Measurements from ENCODE around the gene CLOCK.

The CLOCK gene

GRCh38 chr4:55381502-55381901, 165.2 kb downstream of the CLOCK start:
- H3K4me3 ChIP-seq (replicated peaks in 1 of 2; ENCODE audit: low read depth in 2 of 2, low read length in 2 of 2) = no peak overlapping the region
- no peak for TF ChIP-seq CTCF (IDR thresholded peaks at IDR 0.05; ENCODE audit: low read depth, low read length)
- no peak for DNase-seq (ENCODE audit: low read depth in 2 of 2)

- H3K4me3 ChIP-seq (replicated peaks in 1 of 2; ENCODE audit: low read depth in 2 of 2, low read length in 2 of 2) = no peak overlapping the region
- no peak for DNase-seq (ENCODE audit: low read depth in 2 of 2)
- no peak for TF ChIP-seq CTCF (IDR thresholded peaks at IDR 0.05; ENCODE audit: low read depth, low read length)
These were observed 166.1 kb downstream of the CLOCK start for GRCh38 chr4:55380576-55380975.

GRCh38 chr4:55378617-55379467, 167.9 kb downstream of the CLOCK start:
- no peak for DNase-seq (ENCODE audit: low read depth in 2 of 2)
- no peak overlapping the region for H3K4me3 ChIP-seq (replicated peaks in 1 of 2; ENCODE audit: low read depth in 2 of 2, low read length in 2 of 2)
- TF ChIP-seq CTCF (IDR thresholded peaks at IDR 0.05; ENCODE audit: low read depth, low read length) = no peak
